Effector memory CD8-positive, alpha-beta T cell (primary cell): ENCODE measurements around the gene LRRK1.
A peak's percentile ranks its signal among the peaks of the same experiment; 100 is the strongest.

Experiments used
- ATAC-seq: fragments of 150-1000 bp; cut with Tn5 transposase; replicated peaks from 2 replicates; pipeline ENCODE4 v1.10.0; 2021; ENCODE audit warnings: mild to moderate bottlenecking, moderate library complexity
- DNase-seq, 3 experiments: peaks; one replicate each; pipeline ENCODE4 v3.0.0; 2021
- H3K27ac Mint-ChIP-seq, 2 donors: one replicate each; pipeline ENCODE4 v1.8.0; 2022; ENCODE audit warnings: mild to moderate bottlenecking in 2 of 2, mixed read lengths in 2 of 2, moderate library complexity in 2 of 2
- H3K27me3 Mint-ChIP-seq, 2 donors: one replicate each; pipeline ENCODE4 v1.8.0; 2022; ENCODE audit warnings: mixed read lengths in 2 of 2
- H3K36me3 Mint-ChIP-seq: one replicate; pipeline ENCODE4 v1.8.0; 2022; ENCODE audit warnings: mild to moderate bottlenecking, moderate library complexity, mixed read lengths; ENCODE audit not compliant: insufficient read depth
- H3K4me1 Mint-ChIP-seq, 2 donors: one replicate each; pipeline ENCODE4 v1.8.0; 2022; ENCODE audit warnings: low read depth in 2 of 2, mixed read lengths in 2 of 2
- H3K4me3 Mint-ChIP-seq, 2 donors: one replicate each; pipeline ENCODE4 v1.8.0; 2022; ENCODE audit warnings: mild to moderate bottlenecking in 2 of 2, mixed read lengths in 2 of 2, moderate library complexity in 2 of 2
- H3K9me3 Mint-ChIP-seq, 2 donors: one replicate each; pipeline ENCODE4 v1.8.0; 2022; ENCODE audit warnings: mixed read lengths in 2 of 2

Gene LRRK1

DNA sequence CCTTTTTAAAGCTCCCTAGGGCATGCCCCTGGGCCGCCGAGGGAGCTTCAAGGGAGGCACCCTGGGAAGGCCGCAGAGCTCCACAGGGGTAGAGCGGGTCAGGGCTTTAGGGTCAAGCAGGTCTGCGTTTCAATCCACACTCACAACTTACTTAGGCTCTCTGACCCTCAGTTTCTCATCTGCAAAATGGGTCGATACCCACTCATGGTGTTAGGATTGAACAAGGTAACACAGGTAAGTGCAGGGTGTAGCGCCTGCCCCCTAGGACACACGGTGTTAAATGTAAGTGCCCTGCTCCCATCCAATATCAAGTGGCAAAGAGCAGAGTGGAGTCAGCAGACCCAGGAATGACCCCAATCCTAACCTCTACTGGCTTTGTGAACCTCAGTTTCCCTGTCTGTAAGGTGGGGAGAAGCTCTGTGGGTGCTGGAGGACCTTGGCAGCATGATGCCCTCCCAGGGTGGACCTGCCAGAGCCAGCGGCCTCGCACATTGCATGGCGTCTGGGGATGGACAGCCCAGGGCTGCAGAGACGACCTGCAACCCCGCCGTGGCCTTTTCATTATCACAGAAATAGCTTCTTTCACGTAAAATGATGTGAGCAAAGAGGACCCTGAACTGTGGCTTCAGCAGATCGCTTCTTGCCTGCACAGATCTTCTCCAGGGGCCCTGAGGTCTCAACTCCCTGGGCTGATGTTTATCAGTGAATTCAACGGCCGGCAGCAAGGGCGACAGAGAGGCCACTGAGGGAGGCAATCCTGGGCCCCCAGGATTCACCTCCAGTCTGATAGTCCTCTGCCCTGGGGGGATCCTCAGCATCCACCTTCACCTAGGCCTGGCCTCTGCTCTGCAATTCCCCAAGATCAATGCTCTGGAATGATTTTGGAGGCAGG is 194.2 kb downstream of the LRRK1 start:
- Mint-ChIP-seq H3K4me3 (no peak overlapping the region), H3K27ac (no peak overlapping the region), H3K36me3 (no peaks in the 10 kb centered on the region), H3K4me1 (no peaks in the 10 kb centered on the region), H3K9me3 (no peaks in the 10 kb centered on the region), H3K27me3 (peaks cover 0 to 8% of the 10 kb centered on the region in 2 donors)
- no peak for ATAC-seq
- no peak for DNase-seq

DNA sequence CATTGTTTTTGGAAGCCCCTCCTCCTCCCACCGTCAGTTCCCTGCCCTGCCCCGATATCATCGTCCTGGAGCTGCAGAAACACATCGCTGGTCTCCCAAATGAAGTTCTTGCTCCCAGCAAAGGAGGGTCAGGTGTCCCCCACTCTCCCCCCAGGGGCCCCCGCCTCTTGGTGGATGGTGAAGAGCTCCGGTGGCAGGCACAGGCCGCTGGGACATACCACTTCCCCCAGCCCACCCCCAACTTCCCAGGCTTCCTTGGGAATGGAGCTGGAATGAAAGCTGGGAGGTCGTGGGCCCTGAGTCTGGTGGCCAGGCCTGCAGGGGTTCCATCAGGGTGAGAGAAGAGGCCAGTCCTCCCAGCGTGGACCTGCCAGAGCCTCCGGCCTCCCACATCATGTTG is 195.0 kb downstream of the LRRK1 start:
- DNase-seq (no peak), ATAC-seq (no peak)
- Mint-ChIP-seq H3K27me3 (peaks cover 0 to 8% of the 10 kb centered on the region in 2 donors), H3K9me3 (no peaks in the 10 kb centered on the region), H3K4me3 (no peak overlapping the region), H3K4me1 (no peaks in the 10 kb centered on the region), H3K27ac (no peak overlapping the region), H3K36me3 (no peaks in the 10 kb centered on the region)

DNA sequence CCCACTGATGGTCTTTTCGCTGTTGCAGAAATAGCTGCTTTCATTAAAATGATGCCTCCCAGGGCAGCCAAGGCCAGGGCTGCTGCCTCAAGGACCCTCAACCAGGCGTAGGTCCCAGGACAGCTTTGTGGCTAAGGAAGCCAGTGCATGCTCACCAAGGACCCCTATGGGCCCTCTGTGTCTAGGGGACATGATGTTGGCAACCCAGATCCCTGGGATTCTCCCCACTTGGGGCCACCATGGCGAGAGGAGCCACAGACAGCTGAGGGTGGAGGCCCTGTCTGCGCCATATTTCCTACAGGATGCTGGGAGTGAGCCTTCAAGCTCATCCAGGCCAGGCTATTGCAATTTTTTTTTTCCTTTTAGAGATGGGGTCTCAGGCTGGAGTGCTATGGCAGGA is 195.5 kb downstream of the LRRK1 start:
- no peak overlapping the region for H3K4me3 Mint-ChIP-seq
- no peak overlapping the region for H3K27ac Mint-ChIP-seq
- no peak for DNase-seq
- H3K27me3 Mint-ChIP-seq: peaks cover 0 to 8% of the 10 kb centered on the region in 2 donors
- no peaks in the 10 kb centered on the region for H3K4me1 Mint-ChIP-seq
- H3K36me3 Mint-ChIP-seq: no peaks in the 10 kb centered on the region
- H3K9me3 Mint-ChIP-seq: no peaks in the 10 kb centered on the region
- ATAC-seq: no peak

DNA sequence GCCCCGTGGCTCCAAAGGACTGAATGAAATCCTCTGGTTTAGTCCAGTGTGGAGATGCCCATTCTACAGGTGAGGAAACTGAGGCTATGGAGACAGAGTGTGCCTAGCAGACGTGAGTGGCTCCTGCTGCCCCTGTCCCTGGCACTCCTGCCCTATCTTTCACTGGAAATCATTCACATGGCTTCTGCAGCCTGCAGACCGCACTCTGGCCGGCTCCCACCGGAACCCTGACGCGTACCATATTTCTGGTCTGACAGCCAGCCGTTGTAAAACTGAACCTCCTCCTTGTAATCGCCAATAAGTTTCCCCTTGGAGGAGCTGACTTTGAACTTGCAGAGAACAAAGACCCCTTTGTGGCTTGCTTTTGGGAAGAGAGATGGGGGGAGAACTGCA is 196.2 kb downstream of the LRRK1 start:
- ATAC-seq (no peak), DNase-seq (no peak)
- Mint-ChIP-seq H3K9me3 (no peaks in the 10 kb centered on the region), H3K27me3 (peaks cover 0 to 8% of the 10 kb centered on the region in 2 donors), H3K36me3 (no peaks in the 10 kb centered on the region), H3K27ac (no peak overlapping the region), H3K4me3 (no peak overlapping the region), H3K4me1 (no peaks in the 10 kb centered on the region)

DNA sequence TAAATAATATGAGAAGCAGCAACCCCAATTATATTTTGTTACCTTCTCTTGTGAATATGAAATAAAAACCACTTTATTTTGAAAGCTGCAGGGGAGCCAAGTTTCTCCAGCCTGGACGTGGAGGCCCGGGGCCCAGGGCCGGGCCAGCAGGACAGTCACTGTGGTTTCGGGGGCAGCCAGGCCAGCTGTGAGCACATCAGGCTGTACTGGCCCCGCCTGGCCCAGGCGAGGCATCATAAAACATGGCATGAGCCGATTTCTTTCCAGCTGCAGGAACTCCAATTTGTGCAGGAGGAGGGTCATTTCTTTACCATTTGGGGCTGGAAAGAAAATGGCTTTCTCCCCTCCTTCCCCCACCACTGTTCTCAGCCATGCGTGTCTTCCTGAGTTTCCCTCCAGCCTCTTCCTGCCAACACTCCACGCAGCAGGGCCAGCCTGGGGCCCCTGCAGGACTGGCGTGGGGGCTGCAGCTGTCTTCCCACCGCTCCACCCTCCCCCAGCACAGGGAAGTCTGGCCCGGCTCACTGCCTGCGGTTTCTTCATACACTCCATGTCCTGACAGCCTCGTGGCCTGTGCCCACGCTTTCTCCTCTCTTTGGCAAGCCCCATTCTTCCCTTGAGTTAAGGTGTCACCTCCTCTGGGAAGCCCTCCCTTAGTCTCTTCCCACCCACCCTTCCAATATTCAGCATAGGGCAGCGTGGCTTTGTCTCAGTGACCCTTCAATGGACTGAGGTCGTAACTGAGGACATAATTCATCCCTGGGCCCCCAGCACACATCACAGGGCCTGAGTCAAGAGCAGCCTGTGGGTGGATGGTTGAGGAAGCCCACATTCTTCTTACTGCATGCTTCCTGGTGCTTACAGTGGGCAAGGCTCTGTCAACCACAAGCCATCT is 196.9 kb downstream of the LRRK1 start:
- Mint-ChIP-seq H3K4me3 (no peak overlapping the region), H3K27me3 (peaks cover 0 to 8% of the 10 kb centered on the region in 2 donors), H3K9me3 (no peaks in the 10 kb centered on the region), H3K27ac (no peak overlapping the region), H3K36me3 (no peaks in the 10 kb centered on the region), H3K4me1 (no peaks in the 10 kb centered on the region)
- no peak for ATAC-seq
- DNase-seq: no peak

DNA sequence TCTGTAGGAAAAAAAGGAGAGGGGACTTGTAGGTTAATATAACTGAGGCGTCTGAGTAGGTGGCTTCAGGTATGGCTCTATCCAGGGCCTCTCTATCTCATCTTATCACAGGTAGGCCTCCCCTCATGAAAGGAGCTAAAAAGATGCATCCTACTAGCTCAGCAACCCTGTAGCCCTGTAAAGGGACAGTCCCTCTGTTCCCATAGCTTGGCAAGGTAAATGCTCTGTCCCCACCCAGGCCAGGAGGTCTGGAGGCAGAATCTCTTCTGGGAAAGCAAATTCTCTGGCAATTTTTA is 197.5 kb downstream of the LRRK1 start:
- Mint-ChIP-seq H3K4me1 (no peaks in the 10 kb centered on the region), H3K4me3 (no peak overlapping the region), H3K36me3 (no peaks in the 10 kb centered on the region), H3K9me3 (no peaks in the 10 kb centered on the region), H3K27me3 (peaks cover 0 to 8% of the 10 kb centered on the region in 2 donors), H3K27ac (no peak overlapping the region)
- ATAC-seq (no peak), DNase-seq (no peak)

DNA sequence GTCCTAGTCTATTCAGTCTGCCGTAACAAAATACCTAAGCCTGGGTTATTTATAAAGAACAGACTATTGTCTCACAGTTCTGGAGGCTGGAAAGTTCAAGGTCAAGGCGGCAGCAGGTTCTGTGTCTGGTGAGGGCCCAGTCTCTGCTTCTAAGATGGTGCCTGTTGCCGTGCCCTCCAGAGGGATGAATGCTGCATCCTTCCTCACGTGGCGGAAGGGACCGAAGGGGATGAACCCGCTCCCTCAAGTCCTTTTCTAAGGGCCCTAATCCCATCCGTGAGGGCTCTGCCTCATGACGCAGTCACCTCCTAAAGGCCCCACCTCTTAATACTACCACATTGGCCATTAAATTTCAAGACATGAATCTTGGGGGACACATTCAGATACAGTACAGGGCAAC is 199.0 kb downstream of the LRRK1 start:
- no peak for ATAC-seq
- Mint-ChIP-seq H3K9me3 (no peaks in the 10 kb centered on the region), H3K27me3 (peaks cover 0 to 8% of the 10 kb centered on the region in 2 donors), H3K4me1 (peaks cover under 1 to 3% of the 10 kb centered on the region in 2 donors), H3K4me3 (no peak overlapping the region), H3K36me3 (no peaks in the 10 kb centered on the region), H3K27ac (no peak overlapping the region)
- no peak for DNase-seq

DNA sequence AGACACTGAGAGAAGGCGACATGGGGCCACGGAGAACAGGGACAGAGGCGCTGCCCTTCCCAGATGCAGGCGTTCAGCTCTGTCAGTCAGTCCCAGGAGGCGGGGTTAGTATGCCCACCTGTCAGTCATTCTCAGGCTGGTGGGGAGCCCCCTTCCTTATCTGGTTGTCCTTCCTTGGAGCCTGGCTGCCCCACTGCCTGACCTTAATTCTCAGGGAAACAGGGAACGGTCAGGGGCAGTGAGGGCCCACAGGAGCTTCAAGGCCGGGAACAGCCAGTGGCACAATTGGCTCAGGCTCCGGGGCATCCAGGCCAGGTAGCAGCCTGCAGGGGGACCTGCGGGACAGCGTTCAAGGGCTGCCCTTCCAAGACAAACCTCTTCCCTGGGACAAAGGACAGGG is 199.5 kb downstream of the LRRK1 start:
- peaks cover 0 to 8% of the 10 kb centered on the region in 2 donors for H3K27me3 Mint-ChIP-seq
- DNase-seq: no peak
- no peaks in the 10 kb centered on the region for H3K36me3 Mint-ChIP-seq
- H3K9me3 Mint-ChIP-seq: no peaks in the 10 kb centered on the region
- peak overlapping the region in 1 of 2 donors; percentile 76 for H3K27ac Mint-ChIP-seq
- H3K4me1 Mint-ChIP-seq: peaks cover 6 to 8% of the 10 kb centered on the region in 2 donors
- no peak overlapping the region for H3K4me3 Mint-ChIP-seq
- no peak for ATAC-seq

DNA sequence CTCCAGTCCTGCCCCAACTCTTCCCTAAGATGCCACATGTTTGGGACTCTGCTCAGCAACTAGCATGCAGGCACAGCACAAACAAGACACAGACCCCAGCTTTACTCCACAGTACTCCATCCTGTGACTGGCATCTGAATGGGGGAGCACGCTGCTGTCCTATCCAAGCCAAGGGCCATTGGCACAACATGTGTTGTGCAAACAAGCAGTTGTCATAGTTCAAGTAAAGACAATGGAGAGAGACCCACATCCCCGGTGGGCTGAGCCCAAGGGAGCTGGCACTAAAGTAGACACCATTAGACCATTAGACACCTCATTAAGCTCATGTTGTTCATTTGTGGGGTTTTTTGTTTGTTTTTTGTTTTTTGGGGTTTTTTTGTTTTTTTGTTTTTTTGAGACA is 200.0 kb downstream of the LRRK1 start:
- Mint-ChIP-seq H3K36me3 (no peaks in the 10 kb centered on the region), H3K4me1 (peaks cover 12 to 14% of the 10 kb centered on the region in 2 donors), H3K27me3 (peaks cover 0 to 3% of the 10 kb centered on the region in 2 donors), H3K27ac (peak overlapping the region in 1 of 2 donors; percentile 76), H3K4me3 (no peak overlapping the region), H3K9me3 (no peaks in the 10 kb centered on the region)
- DNase-seq: no peak
- ATAC-seq: no peak
